ENCODE results near the gene CCDC32. TPM values are rescaled to one million over a fixed set of nuclear protein-coding genes. Genes with fewer than 3 reads are reported as not detected.
A peak's percentile ranks its signal among the peaks of the same experiment; 100 is the strongest.

The CCDC32 gene
- total and polyA plus RNA-seq, 7 donors: 9.3 to 54.9 (median 23.6) TPM

GRCh38 chr15:40575113-40575512 is 10.3 kb upstream of the CCDC32 start:
- H3K27ac ChIP-seq: no peak overlapping the region
- ATAC-seq (no peak), DNase-seq (no peak)
- H3K9me3 ChIP-seq: no peaks in the 10 kb centered on the region
- intact Hi-C loops (cut with DNase I): no loop called here
- H3K4me3 ChIP-seq: no peak overlapping the region
- peaks cover 8% of the 10 kb centered on the region for H3K4me1 ChIP-seq
- peaks cover 3 to 42% of the 10 kb centered on the region in 2 donors for H3K36me3 ChIP-seq (ENCODE audit: insufficient read depth in 1 of 2, low read depth in 1 of 2)
- H3K27me3 ChIP-seq (ENCODE audit: insufficient read depth in 3 of 3, low read length in 2 of 3): no peaks in the 10 kb centered on the region
- TF ChIP-seq, protein P1, sequence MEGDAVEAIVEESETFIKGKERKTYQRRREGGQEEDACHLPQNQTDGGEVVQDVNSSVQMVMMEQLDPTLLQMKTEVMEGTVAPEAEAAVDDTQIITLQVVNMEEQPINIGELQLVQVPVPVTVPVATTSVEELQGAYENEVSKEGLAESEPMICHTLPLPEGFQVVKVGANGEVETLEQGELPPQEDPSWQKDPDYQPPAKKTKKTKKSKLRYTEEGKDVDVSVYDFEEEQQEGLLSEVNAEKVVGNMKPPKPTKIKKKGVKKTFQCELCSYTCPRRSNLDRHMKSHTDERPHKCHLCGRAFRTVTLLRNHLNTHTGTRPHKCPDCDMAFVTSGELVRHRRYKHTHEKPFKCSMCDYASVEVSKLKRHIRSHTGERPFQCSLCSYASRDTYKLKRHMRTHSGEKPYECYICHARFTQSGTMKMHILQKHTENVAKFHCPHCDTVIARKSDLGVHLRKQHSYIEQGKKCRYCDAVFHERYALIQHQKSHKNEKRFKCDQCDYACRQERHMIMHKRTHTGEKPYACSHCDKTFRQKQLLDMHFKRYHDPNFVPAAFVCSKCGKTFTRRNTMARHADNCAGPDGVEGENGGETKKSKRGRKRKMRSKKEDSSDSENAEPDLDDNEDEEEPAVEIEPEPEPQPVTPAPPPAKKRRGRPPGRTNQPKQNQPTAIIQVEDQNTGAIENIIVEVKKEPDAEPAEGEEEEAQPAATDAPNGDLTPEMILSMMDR (IDR thresholded peaks at IDR 0.05): no peak

- TF ChIP-seq, protein P1 (IDR thresholded peaks at IDR 0.05): no peak
- peak within 1 kb of the TSS; percentile 98 for H3K4me3 ChIP-seq
- peaks cover 14% of the 10 kb centered on the region for H3K4me1 ChIP-seq
- H3K27me3 ChIP-seq (ENCODE audit: insufficient read depth in 3 of 3, low read length in 2 of 3): no peaks in the 10 kb centered on the region
- intact Hi-C loops (cut with DNase I): no loop called here
- ATAC-seq (peak; percentile 73 to 85 (median 79)), DNase-seq (peak; percentile 95 to 96)
- no peaks in the 10 kb centered on the region for H3K9me3 ChIP-seq
- H3K27ac ChIP-seq: peak within 1 kb of the TSS; percentile 86
- WGBS, 3 donors: 0% methylated on average over 60 to 62 of the region's 62 CpGs
- peaks cover 3 to 32% of the 10 kb centered on the region in 2 donors for H3K36me3 ChIP-seq (ENCODE audit: insufficient read depth in 1 of 2, low read depth in 1 of 2)
These were observed 4.5 kb upstream of the CCDC32 start, which contains the start of gene RPUSD2 for GRCh38 chr15:40569129-40569953. Gene RPUSD2 (plus strand): TSS chr15:40569299. CDS start chr15:40569338, 39 bp downstream.

DNA sequence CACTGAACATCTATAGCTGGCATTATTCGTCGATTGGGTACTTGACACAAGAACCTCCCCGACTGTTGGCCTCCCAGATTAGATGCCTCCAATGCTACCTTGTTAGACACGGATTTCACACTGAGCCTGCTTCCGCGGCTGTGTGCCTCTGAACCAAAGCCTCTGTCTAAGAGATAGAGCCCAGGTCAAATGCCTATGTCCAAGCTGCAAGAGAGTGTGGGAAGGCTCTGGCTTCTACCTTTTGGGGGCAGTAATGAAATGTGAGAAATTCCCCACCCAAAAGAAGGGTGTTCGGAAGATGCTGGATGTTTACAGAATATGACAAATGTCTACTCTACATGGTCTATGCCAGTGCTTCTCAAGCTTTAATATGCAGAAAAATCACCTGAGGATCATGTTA is 2.3 kb upstream of the CCDC32 start:
- Histone ChIP-seq H3K9me3 (no peaks in the 10 kb centered on the region), H3K4me3 (no peak overlapping the region), H3K27ac (no peak overlapping the region), H3K27me3 (ENCODE audit: insufficient read depth in 3 of 3, low read length in 2 of 3) (no peaks in the 10 kb centered on the region), H3K36me3 (ENCODE audit: insufficient read depth in 1 of 2, low read depth in 1 of 2) (peaks cover 3 to 19% of the 10 kb centered on the region in 2 donors), H3K4me1 (peaks cover 24% of the 10 kb centered on the region)
- WGBS, 3 donors: 30 to 63% (median 31%) methylated on average over 7 of the region's 7 CpGs
- DNase-seq: no peak
- no peak for ATAC-seq
- intact Hi-C loops (cut with DNase I): no loop called here
- TF ChIP-seq, protein P1 (IDR thresholded peaks at IDR 0.05): no peak

DNA sequence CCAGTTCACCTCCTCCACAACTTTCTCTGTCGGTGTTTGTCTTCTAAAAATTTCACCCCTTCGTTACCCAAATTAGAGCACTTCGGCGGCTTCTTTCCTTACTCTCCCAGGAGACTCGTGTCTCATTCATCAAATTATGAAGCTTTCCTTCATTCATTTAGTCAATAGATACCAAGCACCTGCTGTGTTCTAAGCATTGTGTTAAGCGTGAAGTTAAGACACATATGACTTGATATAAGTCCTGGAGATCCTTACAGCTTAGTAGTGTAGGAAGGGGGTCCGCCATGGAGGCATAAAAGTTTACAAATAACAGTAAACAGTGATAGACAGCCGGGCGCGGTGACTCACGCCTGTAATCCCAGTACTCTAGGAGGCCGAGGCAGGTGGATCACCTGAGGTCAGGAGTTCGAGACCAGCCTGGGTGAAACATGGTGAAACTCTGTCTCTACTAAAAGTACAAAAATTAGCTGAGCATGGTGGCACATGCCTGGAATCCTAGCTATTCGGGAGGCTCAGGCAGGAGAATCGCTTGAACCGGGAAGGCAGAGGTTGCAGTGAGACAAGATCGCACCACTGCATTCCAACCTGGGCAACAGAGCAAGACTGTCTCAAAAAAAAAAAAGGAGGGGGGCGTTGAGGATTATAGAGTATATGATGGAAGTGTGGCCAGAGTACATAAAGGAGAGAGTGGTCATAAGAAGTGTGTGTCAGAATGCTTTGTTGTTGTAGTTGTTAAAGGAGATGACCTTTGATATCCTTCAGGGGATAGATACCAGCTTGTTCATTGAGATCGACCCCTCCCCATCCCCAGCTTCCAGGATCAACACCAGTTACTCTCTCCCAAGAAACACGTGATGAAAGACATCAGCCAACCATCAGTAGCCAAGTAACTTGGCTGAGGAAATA is 744 bp upstream of the CCDC32 start:
- TF ChIP-seq, protein P1 (IDR thresholded peaks at IDR 0.05): no peak
- peaks cover 33% of the 10 kb centered on the region for H3K4me1 ChIP-seq
- 46 to 57% (median 47%) methylated on average over 18 to 20 of the region's 20 CpGs for WGBS, 3 donors
- no peak for ATAC-seq
- intact Hi-C loops (cut with DNase I): no loop called here
- peak overlapping the region; percentile 98 for H3K27ac ChIP-seq
- H3K36me3 ChIP-seq (ENCODE audit: insufficient read depth in 1 of 2, low read depth in 1 of 2): peaks cover 0 to 24% of the 10 kb centered on the region in 2 donors
- H3K9me3 ChIP-seq: no peaks in the 10 kb centered on the region
- peak overlapping the region; percentile 89 for H3K4me3 ChIP-seq
- no peak for DNase-seq
- H3K27me3 ChIP-seq (ENCODE audit: insufficient read depth in 3 of 3, low read length in 2 of 3): no peaks in the 10 kb centered on the region
